H1 (cell line): ENCODE results near the gene HJURP. TPM values are rescaled to one million over a fixed set of nuclear protein-coding genes. Genes with fewer than 3 reads are reported as not detected.

Experiments
- CTCF ChIA-PET: fragments of 300-600 bp; sonication (Branson Sonifier 250); formaldehyde crosslinking; loops from one replicate; lab custom pipeline; 2021; ENCODE audit not compliant: partially characterized antibody; lab: Charles Lee
- POLR2A ChIA-PET: fragments of 300-600 bp; sonication (Branson Sonifier 250); formaldehyde crosslinking; loops from one replicate; lab custom pipeline; 2021; ENCODE audit warnings: inconsistent platforms; ENCODE audit not compliant: partially characterized antibody; lab: Charles Lee
- DNase-seq, 2 experiments: peaks; one replicate each; pipeline versions ENCODE4 v3.0.0 to v3.0.0-alpha.2; 2010 to 2022; ENCODE audit warnings: low spot score in 2 of 2, low read depth in 1 of 2, mixed read lengths in 1 of 2
- FAIRE-seq: peaks from 2 replicates; lab custom pipeline; 2011; peaks lifted over from hg19 to GRCh38; lab: Jason Lieb, UNC
- H2AFZ ChIP-seq: 2 replicates; pipeline ENCODE4 v1.8.1; 2012; ENCODE audit warnings: low read length, inconsistent platforms
- H2AK5ac ChIP-seq: 2 replicates; pipeline ENCODE4 v1.6.1; 2013; ENCODE audit warnings: low read depth, low read length
- H2BK120ac ChIP-seq: replicated peaks from 2 replicates; pipeline ENCODE3; 2013; ENCODE audit warnings: low read depth, low read length, inconsistent platforms
- H2BK12ac ChIP-seq: 2 replicates; pipeline ENCODE4 v1.6.1; 2013; ENCODE audit warnings: low read depth, low read length
- H2BK15ac ChIP-seq: 2 replicates; pipeline ENCODE4 v1.6.1; 2013; ENCODE audit warnings: low read length
- H2BK20ac ChIP-seq: 2 replicates; pipeline ENCODE4 v1.6.1; 2013; ENCODE audit warnings: low read length
- H2BK5ac ChIP-seq: 2 replicates; pipeline ENCODE4 v1.6.1; 2013; ENCODE audit warnings: low read depth, low read length
- H3K14ac ChIP-seq: 2 replicates; pipeline ENCODE4 v1.6.1; 2013; ENCODE audit warnings: inconsistent platforms; ENCODE audit not compliant: insufficient read length
- H3K18ac ChIP-seq: 2 replicates; pipeline ENCODE4 v1.6.1; 2013; ENCODE audit warnings: low read length; ENCODE audit errors: extremely low read depth
- H3K23ac ChIP-seq: 2 replicates; pipeline ENCODE4 v1.6.1; 2013; ENCODE audit warnings: inconsistent platforms; ENCODE audit not compliant: insufficient read length
- H3K23me2 ChIP-seq: 2 replicates; pipeline ENCODE4 v1.6.1; 2013; ENCODE audit warnings: low read depth, low read length
- H3K27ac ChIP-seq: 2 replicates; pipeline ENCODE4 v1.6.1; 2011; ENCODE audit warnings: low read depth, low read length, inconsistent platforms
- H3K27me3 ChIP-seq, 4 experiments: replicated peaks in 1 of 4; 1 replicate in 1 of 4; 2 replicates in 3 of 4; pipeline versions ENCODE4 v1.6.1 to v1.8.1; 2011 to 2013; ENCODE audit warnings: low read length in 3 of 4, mild to moderate bottlenecking in 3 of 4, inconsistent platforms in 2 of 4, mixed read lengths in 2 of 4, moderate library complexity in 1 of 4; ENCODE audit not compliant: control insufficient read depth in 3 of 4, insufficient read depth in 3 of 4; ENCODE audit errors: extremely low read depth in 1 of 4
- H3K36me3 ChIP-seq, 4 experiments: 2 replicates each; pipeline versions ENCODE4 v1.6.1 to v1.8.1; 2011 to 2013; ENCODE audit warnings: mild to moderate bottlenecking in 4 of 4, low read length in 3 of 4, moderate library complexity in 2 of 4, control low read depth in 1 of 4, inconsistent platforms in 1 of 4; ENCODE audit not compliant: insufficient read depth in 4 of 4, control insufficient read depth in 2 of 4
- H3K4ac ChIP-seq: replicated peaks from 2 replicates; pipeline ENCODE3; 2013; ENCODE audit warnings: low read length, low read depth, mixed read lengths, inconsistent platforms; ENCODE audit not compliant: insufficient read length
- H3K4me1 ChIP-seq, 4 experiments: replicated peaks in 1 of 4; 1 replicate in 1 of 4; 2 replicates in 3 of 4; pipeline versions ENCODE4 v1.6.1 to v1.8.1; 2011 to 2013; ENCODE audit warnings: low read length in 3 of 4, inconsistent platforms in 2 of 4, mixed read lengths in 1 of 4; ENCODE audit not compliant: insufficient read depth in 4 of 4, control insufficient read depth in 3 of 4
- H3K4me2 ChIP-seq, 2 experiments: 2 replicates each; pipeline versions ENCODE4 v1.6.1 to v1.8.1; 2011 to 2013; ENCODE audit warnings: low read depth in 2 of 2, low read length in 2 of 2, control low read depth in 1 of 2, inconsistent platforms in 1 of 2, mild to moderate bottlenecking in 1 of 2; ENCODE audit not compliant: insufficient read depth in 1 of 2
- H3K4me3 ChIP-seq, 4 experiments: fragments of 200-600, 300-600 bp in 1 of 4; sonication (generic), shearing (Covaris generic), sonication (Bioruptor Twin) in 1 of 4; 2 replicates each; pipeline versions ENCODE4 v1.5.1 to v1.8.1; 2011 to 2016; ENCODE audit warnings: low read length in 4 of 4, low read depth in 3 of 4, control low read depth in 2 of 4, inconsistent platforms in 2 of 4, mild to moderate bottlenecking in 2 of 4, mixed read lengths in 1 of 4, moderate library complexity in 1 of 4; ENCODE audit not compliant: insufficient read depth in 2 of 4; ENCODE audit errors: extremely low read depth in 1 of 4
- H3K56ac ChIP-seq: replicated peaks from 2 replicates; pipeline ENCODE3; 2013; ENCODE audit warnings: low read depth, mild to moderate bottlenecking, mixed read lengths, low read length, inconsistent platforms; ENCODE audit not compliant: insufficient read length
- H3K79me1 ChIP-seq: 2 replicates; pipeline ENCODE4 v1.6.1; 2013; ENCODE audit warnings: low read depth, low read length, control low read depth
- H3K79me2 ChIP-seq, 2 experiments: 2 replicates each; pipeline versions ENCODE4 v1.6.1 to v1.8.1; 2012 to 2013; ENCODE audit warnings: low read length in 2 of 2, mild to moderate bottlenecking in 2 of 2, inconsistent platforms in 1 of 2; ENCODE audit not compliant: insufficient read depth in 2 of 2, control insufficient read depth in 1 of 2
- H3K9ac ChIP-seq, 4 experiments: replicated peaks in 1 of 4; 1 replicate in 1 of 4; 2 replicates in 3 of 4; pipeline versions ENCODE4 v1.6.1 to v1.8.1; 2011 to 2013; ENCODE audit warnings: low read depth in 3 of 4, low read length in 3 of 4, control low read depth in 2 of 4, mild to moderate bottlenecking in 2 of 4, moderate library complexity in 2 of 4, inconsistent platforms in 1 of 4; ENCODE audit errors: extremely low read depth in 1 of 4
- H3K9me3 ChIP-seq, 2 experiments: 2 replicates each; pipeline versions ENCODE4 v1.6.1 to v1.8.1; 2012 to 2013; ENCODE audit warnings: mild to moderate bottlenecking in 2 of 2, moderate library complexity in 2 of 2, control low read depth in 1 of 2, inconsistent platforms in 1 of 2, low read depth in 1 of 2, low read length in 1 of 2, mixed read lengths in 1 of 2; ENCODE audit not compliant: insufficient read depth in 2 of 2
- H4K20me1 ChIP-seq, 2 experiments: replicated peaks in 1 of 2; 2 replicates each; pipeline versions ENCODE3 to v1.8.1; 2011 to 2013; ENCODE audit warnings: inconsistent platforms in 2 of 2, low read length in 2 of 2, mild to moderate bottlenecking in 1 of 2; ENCODE audit not compliant: insufficient read depth in 2 of 2, control insufficient read depth in 1 of 2
- H4K5ac ChIP-seq: 2 replicates; pipeline ENCODE4 v1.6.1; 2013; ENCODE audit warnings: low read length, low read depth, mixed read lengths, inconsistent platforms; ENCODE audit not compliant: insufficient read length
- H4K8ac ChIP-seq: 2 replicates; pipeline ENCODE4 v1.8.0; 2013; ENCODE audit warnings: mild to moderate bottlenecking, moderate library complexity, low read length, inconsistent platforms; ENCODE audit not compliant: insufficient read depth; ENCODE audit errors: extremely low read depth
- H4K91ac ChIP-seq: replicated peaks from 2 replicates; pipeline ENCODE3; 2013; ENCODE audit warnings: low read length, mixed read lengths, inconsistent platforms; ENCODE audit not compliant: insufficient read length
- CBX5 ChIP-seq: fragments of 300-800, 300-1000 bp; sonication (generic); IDR thresholded peaks from 2 replicates; pipeline ENCODE4 v1.7.1; 2016; ENCODE audit warnings: antibody characterized with exemption, low read length, low read depth
- CREB1 ChIP-seq: IDR thresholded peaks from 2 replicates; pipeline ENCODE4 v1.6.1; 2012; ENCODE audit warnings: inconsistent platforms
- EGR1 ChIP-seq: IDR thresholded peaks from 2 replicates; pipeline ENCODE4 v1.6.1; 2011; ENCODE audit warnings: low read depth, low read length, borderline replicate concordance
- EZH2 ChIP-seq: fragments of 200-600 bp; sonication (generic); IDR thresholded peaks from 2 replicates; pipeline ENCODE4 v1.7.1; 2012; ENCODE audit warnings: low read depth, mild to moderate bottlenecking, moderate library complexity, low read length, inconsistent platforms; ENCODE audit not compliant: severe bottlenecking
- FOSL1 ChIP-seq: IDR thresholded peaks from 2 replicates; pipeline ENCODE4 v1.6.1; 2011; ENCODE audit warnings: mild to moderate bottlenecking, low read depth, low read length, moderate library complexity; ENCODE audit not compliant: insufficient read depth
- GTF2F1 ChIP-seq: IDR thresholded peaks from 2 replicates; pipeline ENCODE4 v1.6.1; 2012; ENCODE audit warnings: low read depth, low read length, improper control_type of control experiment, borderline replicate concordance
- NRF1 ChIP-seq: IDR thresholded peaks from 2 replicates; pipeline ENCODE4 v1.6.1; 2011; ENCODE audit warnings: mild to moderate bottlenecking, low read depth, low read length, improper control_type of control experiment
- POLR2A ChIP-seq, 2 experiments: IDR thresholded peaks; 1 replicate in 1 of 2; 2 replicates in 1 of 2; pipeline ENCODE4 v1.6.1; 2011; ENCODE audit warnings: low read depth in 2 of 2, low read length in 2 of 2, mild to moderate bottlenecking in 2 of 2; ENCODE audit errors: control extremely low read depth in 1 of 2
- SP1 ChIP-seq: IDR thresholded peaks from 2 replicates; pipeline ENCODE4 v1.6.1; 2011; ENCODE audit warnings: low read depth, low read length
- SRF ChIP-seq: IDR thresholded peaks from 2 replicates; pipeline ENCODE4 v1.6.1; 2011; ENCODE audit warnings: mild to moderate bottlenecking, low read depth, low read length, moderate library complexity
- TBP ChIP-seq: IDR thresholded peaks from 2 replicates; pipeline ENCODE4 v1.6.1; 2011; ENCODE audit warnings: low read depth, low read length, improper control_type of control experiment
- WGBS, 2 experiments: shearing (Covaris generic) in 1 of 2; methylation state at CpG; one replicate each; pipeline versions ENCODE4 v1.1.6 to v1.1.7; 2013 to 2015; ENCODE audit warnings: low lambda C conversion rate in 2 of 2, mixed read lengths in 2 of 2, inconsistent platforms in 1 of 2, low coverage in 1 of 2, missing lambda C conversion rate in 1 of 2; ENCODE audit not compliant: insufficient replicate concordance in 2 of 2, insufficient coverage in 1 of 2, insufficient read length in 1 of 2; ENCODE audit errors: extremely low coverage in 1 of 2, missing lambda C conversion rate in 1 of 2; 5-methylcytosine and 5-hydroxymethylcytosine counted together
- polyA plus RNA-seq, 7 experiments: library from polyadenylated mRNA; depleted of rRNA in 3 of 7; stranded (reverse) in 5 of 7; unstranded in 2 of 7; fragments of >200 nt in 5 of 7; fragments of 200-250 nt in 2 of 7; gene quantifications; 1 replicate in 5 of 7; 2 replicates in 1 of 7; 4 replicates in 1 of 7; pipeline versions ENCODE4 v1.2.1 to v1.2.3, GENCODE V29; 2011 to 2013; ENCODE audit warnings: missing spikeins in 2 of 7, mixed read lengths in 2 of 7
- total RNA-seq: library from RNA; stranded (reverse); fragmentation: NEBNext Ultra II Directional; extraction: Animal tissue kit (Norgen Biotek cat#: 25700); gene quantifications from 2 replicates; pipeline ENCODE4 v1.2.1, GENCODE V29; 2021
- TF ChIP-seq, protein P1 (sequence below): IDR thresholded peaks from 2 replicates; pipeline ENCODE4 v1.6.1; 2011; ENCODE audit warnings: low read depth, mild to moderate bottlenecking, low read length; ENCODE audit not compliant: insufficient read depth

HJURP gene
- total and polyA plus RNA-seq, 2 of the 8 experiments (the other 6 are each of a cell fraction or from before 2014, with no cell fraction given), result 49.3 to 60.5 TPM

DNA sequence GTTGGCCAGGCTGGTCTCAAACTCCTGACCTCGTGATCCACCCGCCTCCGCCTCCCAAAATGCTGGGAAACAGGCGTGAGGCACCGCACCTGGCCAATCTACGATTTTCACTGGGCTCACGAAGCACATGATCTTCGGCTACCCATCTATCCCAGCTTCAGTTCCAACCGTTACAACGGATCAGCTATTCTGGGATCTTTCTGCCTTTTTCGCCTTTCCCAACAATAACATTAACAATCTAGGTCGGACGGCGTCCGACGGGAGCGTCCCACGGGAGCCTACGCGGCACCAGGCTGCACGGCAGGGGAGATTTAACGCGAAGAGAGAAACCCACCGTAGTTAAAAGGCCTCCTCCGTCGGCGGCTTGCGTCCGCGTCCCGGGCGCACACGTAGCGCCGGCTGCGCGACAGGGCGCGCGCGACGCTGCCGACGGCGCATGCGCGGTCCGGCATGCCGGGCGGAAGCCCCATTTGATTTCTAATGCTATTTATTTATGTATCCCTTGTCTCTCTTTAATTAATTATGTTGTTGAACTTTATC lies 13.7 kb upstream of the HJURP start, which contains the start of gene MSL3B:
Gene MSL3B, minus strand, starts transcription at position 394 of the 540 bp plus-strand sequence.
- Histone ChIP-seq H3K18ac (0 out of 2 replicates have a peak within 1 kb of the TSS, but pooled peaks have one; percentile 97), H4K8ac (peak within 1 kb of the TSS; percentile 94), H2BK120ac (peak within 1 kb of the TSS; percentile 78), H3K79me2 (no peaks in the 10 kb centered on the region), H4K20me1 (no peaks in the 10 kb centered on the region), H3K9ac (peak within 1 kb of the TSS in 3 of 4 experiments; percentile 43 to 72 (median 65); a peak in 6 of 7 replicates), H3K36me3 (peaks cover 0 to 15% (median 3%) of the 10 kb centered on the region in 4 experiments; a peak in 3 of 8 replicates), H2AK5ac (no peak within 1 kb of the TSS), H2BK15ac (no peak within 1 kb of the TSS), H2BK12ac (no peak within 1 kb of the TSS; the same call in 1 of the 2 replicates), H3K9me3 (no peaks in the 10 kb centered on the region; a peak in 1 of 4 replicates), H3K14ac (no peak within 1 kb of the TSS), H3K79me1 (no peaks in the 10 kb centered on the region), H3K27ac (0 out of 2 replicates have a peak within 1 kb of the TSS, but pooled peaks have one; percentile 30), H3K4me3 (peak within 1 kb of the TSS; percentile 55 to 91 (median 63)), H3K4ac (no peak within 1 kb of the TSS), H3K23me2 (peaks cover 3% of the 10 kb centered on the region), H3K23ac (no peak within 1 kb of the TSS), H2AFZ (peak within 1 kb of the TSS; percentile 83), H4K5ac (peak within 1 kb of the TSS; percentile 97), H4K91ac (no peak within 1 kb of the TSS), H3K4me1 (no peaks in the 10 kb centered on the region), H3K4me2 (peak within 1 kb of the TSS; percentile 66 to 79), H3K56ac (peak within 1 kb of the TSS; percentile 82), H2BK5ac (peak within 1 kb of the TSS; percentile 85), H3K27me3 (no peaks in the 10 kb centered on the region; a peak in 1 of 7 replicates), H2BK20ac (no peak within 1 kb of the TSS)
- ChIA-PET CTCF (interaction anchor here (3.2 kb wide), 1 partner anchor 11 kb away, joined by 24 read pairs; no protein-coding TSS in a partner anchor), POLR2A (interaction anchor here (0.7 to 1.1 kb wide), 2 partner anchors 11 to 18 kb away, joined by 3 read pairs; no protein-coding TSS in a partner anchor)
- whole genome bisulfite sequencing, 2 experiments, result 43% methylated on average over 50 of the region's 50 CpGs; no CpG with 5 or more reads in 1 of the 2 experiments
- DNase-seq, result peak in 1 of 2 experiments; percentile 70
- no peak for FAIRE-seq
- no peak for TF ChIP-seq SP1
- TF ChIP-seq NRF1, result 0 out of 2 replicates have a peak, but pooled peaks have one; percentile 3
- TF ChIP-seq FOSL1, result no peak
- TF ChIP-seq, protein P1, sequence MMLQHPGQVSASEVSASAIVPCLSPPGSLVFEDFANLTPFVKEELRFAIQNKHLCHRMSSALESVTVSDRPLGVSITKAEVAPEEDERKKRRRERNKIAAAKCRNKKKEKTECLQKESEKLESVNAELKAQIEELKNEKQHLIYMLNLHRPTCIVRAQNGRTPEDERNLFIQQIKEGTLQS, result peak; percentile 44; the same call in 1 of the 2 replicates
- TF ChIP-seq GTF2F1, result no peak
- no peak for TF ChIP-seq EGR1
- TF ChIP-seq CBX5, result no peak
- peak in 1 of 2 experiments; percentile 66; a peak in 2 of 3 replicates for TF ChIP-seq POLR2A (IDR thresholded peaks at IDR 0.05; ENCODE audit: control extremely low read depth in 1 of 2, low read depth in 2 of 2, low read length in 2 of 2)
- TF ChIP-seq EZH2, result no peak
- peak; percentile 76; the same call in 1 of the 2 replicates for TF ChIP-seq CREB1
- TF ChIP-seq TBP, result 0 out of 2 replicates have a peak, but pooled peaks have one; percentile 12
- peak; percentile 54; the same call in 1 of the 2 replicates for TF ChIP-seq SRF
